CD14-positive monocyte (primary cell): ENCODE measurements around the gene ANTXRL. TPM values are rescaled to one million over a fixed set of nuclear protein-coding genes. Genes with fewer than 3 reads are reported as not detected.

Experiments
- DNase-seq, 3 donors: peaks; one replicate each; pipeline ENCODE4 v3.0.0-alpha.2; 2011 to 2022
- H2AFZ ChIP-seq: 2 replicates; pipeline ENCODE4 v1.6.0; 2012; ENCODE audit warnings: mild to moderate bottlenecking, low read depth, low read length, inconsistent platforms; ENCODE audit not compliant: insufficient read depth, poor library complexity, severe bottlenecking
- H3K27ac ChIP-seq, 2 donors: 1 replicate in 1 of 2; 2 replicates in 1 of 2; pipeline ENCODE4 v1.5.1; 2012 to 2013; ENCODE audit warnings: low read length in 2 of 2, control low read depth in 1 of 2, inconsistent platforms in 1 of 2, low read depth in 1 of 2, mild to moderate bottlenecking in 1 of 2
- H3K27me3 ChIP-seq, 2 donors: one replicate each; pipeline versions ENCODE4 v1.6.0 to v1.6.1; 2011 to 2013; ENCODE audit warnings: low read length in 2 of 2; ENCODE audit not compliant: control insufficient read depth in 2 of 2, insufficient read depth in 2 of 2
- H3K36me3 ChIP-seq, 2 donors: replicated peaks in 1 of 2; 1 replicate in 1 of 2; 2 replicates in 1 of 2; pipeline versions ENCODE4 v1.5.1 to v1.6.1; 2012 to 2013; ENCODE audit warnings: low read length in 2 of 2, control low read depth in 1 of 2, inconsistent platforms in 1 of 2, mild to moderate bottlenecking in 1 of 2; ENCODE audit not compliant: insufficient read depth in 2 of 2, control insufficient read depth in 1 of 2
- H3K4me1 ChIP-seq, 2 donors: 1 replicate in 1 of 2; 2 replicates in 1 of 2; pipeline versions ENCODE4 v1.5.1 to v1.6.1; 2012 to 2013; ENCODE audit warnings: low read length in 2 of 2, control low read depth in 1 of 2, inconsistent platforms in 1 of 2, mild to moderate bottlenecking in 1 of 2, moderate library complexity in 1 of 2; ENCODE audit not compliant: insufficient read depth in 2 of 2, control insufficient read depth in 1 of 2
- H3K4me2 ChIP-seq: replicated peaks from 2 replicates; pipeline ENCODE3; 2012; ENCODE audit warnings: low read length, moderate library complexity, mild to moderate bottlenecking; ENCODE audit not compliant: poor library complexity, severe bottlenecking; ENCODE audit errors: extremely low read depth
- H3K4me3 ChIP-seq, 3 experiments: fragments of 200-600 bp in 1 of 3; sonication (generic) in 1 of 3; replicated peaks in 1 of 3; 1 replicate in 2 of 3; 2 replicates in 1 of 3; pipeline ENCODE4 v1.5.1; 2011 to 2013; ENCODE audit warnings: low read length in 3 of 3, mild to moderate bottlenecking in 3 of 3, control low read depth in 2 of 3, low read depth in 2 of 3, inconsistent platforms in 1 of 3, moderate library complexity in 1 of 3
- H3K79me2 ChIP-seq: 2 replicates; pipeline ENCODE4 v1.6.0; 2012; ENCODE audit warnings: mild to moderate bottlenecking, control low read depth, inconsistent platforms, low read length, moderate library complexity; ENCODE audit not compliant: insufficient read depth
- H3K9ac ChIP-seq: 2 replicates; pipeline ENCODE4 v1.6.0; 2017; ENCODE audit warnings: low read length, mild to moderate bottlenecking; ENCODE audit not compliant: insufficient read depth, poor library complexity, severe bottlenecking
- H3K9me3 ChIP-seq, 2 donors: replicated peaks in 1 of 2; 1 replicate in 1 of 2; 2 replicates in 1 of 2; pipeline versions ENCODE4 v1.5.1 to v1.6.1; 2012 to 2013; ENCODE audit warnings: low read length in 2 of 2, control low read depth in 1 of 2; ENCODE audit not compliant: control insufficient read depth in 1 of 2, insufficient read depth in 1 of 2
- H4K20me1 ChIP-seq: 2 replicates; pipeline ENCODE4 v1.6.0; 2012; ENCODE audit warnings: mild to moderate bottlenecking, low read length, control low read depth, moderate library complexity; ENCODE audit not compliant: insufficient read depth
- H3K27ac Mint-ChIP-seq, 7 donors: one replicate each; pipeline ENCODE4 v1.8.0; 2020; ENCODE audit warnings: mild to moderate bottlenecking in 7 of 7, mixed read lengths in 7 of 7, moderate library complexity in 6 of 7, inconsistent platforms in 2 of 7
- H3K27me3 Mint-ChIP-seq, 3 donors: one replicate each; pipeline ENCODE4 v1.8.0; 2021 to 2022; ENCODE audit warnings: low read depth in 3 of 3, mild to moderate bottlenecking in 3 of 3, mixed read lengths in 3 of 3, moderate library complexity in 3 of 3, inconsistent platforms in 1 of 3
- H3K36me3 Mint-ChIP-seq, 2 donors: one replicate each; pipeline ENCODE4 v1.8.0; 2020; ENCODE audit warnings: mixed read lengths in 2 of 2, inconsistent platforms in 1 of 2, mild to moderate bottlenecking in 1 of 2
- H3K4me1 Mint-ChIP-seq: one replicate; pipeline ENCODE4 v1.8.0; 2020; ENCODE audit warnings: mild to moderate bottlenecking, mixed read lengths
- H3K4me3 Mint-ChIP-seq, 2 donors: one replicate each; pipeline ENCODE4 v1.8.0; 2020; ENCODE audit warnings: mild to moderate bottlenecking in 2 of 2, mixed read lengths in 2 of 2, moderate library complexity in 1 of 2
- H3K9me3 Mint-ChIP-seq, 7 donors: one replicate each; pipeline ENCODE4 v1.8.0; 2020 to 2022; ENCODE audit warnings: mixed read lengths in 7 of 7, mild to moderate bottlenecking in 6 of 7, moderate library complexity in 6 of 7, inconsistent platforms in 2 of 7
- WGBS: methylation state at CpG from one replicate; pipeline ENCODE4 v1.1.5; 2013; ENCODE audit warnings: missing lambda C conversion rate; ENCODE audit not compliant: insufficient coverage; 5-methylcytosine and 5-hydroxymethylcytosine counted together
- intact Hi-C, 2 donors: fragments of 100-400 bp; cut with micrococcal nuclease; formaldehyde crosslinking; loops; one replicate each; pipeline versions ENCODE4 v1.15.0 to v1.15.1; 2023
- polyA plus RNA-seq, 3 donors: library from polyadenylated mRNA; depleted of rRNA in 1 of 3; unstranded in 2 of 3; stranded (reverse) in 1 of 3; fragments of 300-500 nt in 2 of 3; fragments of >200 nt in 1 of 3; fragmentation: Illumina TruSeq in 2 of 3; gene quantifications; 1 replicate in 2 of 3; 2 replicates in 1 of 3; pipeline ENCODE4 v1.2.3, GENCODE V29; 2012 to 2021
- TF ChIP-seq, protein P1 (sequence below): fragments of 200-600 bp; IDR thresholded peaks from one replicate; pipeline ENCODE4 v1.8.0; 2022; ENCODE audit warnings: antibody characterized with exemption, mild to moderate bottlenecking

Gene ANTXRL
- polyA plus RNA-seq, 3 donors, result not detected

DNA sequence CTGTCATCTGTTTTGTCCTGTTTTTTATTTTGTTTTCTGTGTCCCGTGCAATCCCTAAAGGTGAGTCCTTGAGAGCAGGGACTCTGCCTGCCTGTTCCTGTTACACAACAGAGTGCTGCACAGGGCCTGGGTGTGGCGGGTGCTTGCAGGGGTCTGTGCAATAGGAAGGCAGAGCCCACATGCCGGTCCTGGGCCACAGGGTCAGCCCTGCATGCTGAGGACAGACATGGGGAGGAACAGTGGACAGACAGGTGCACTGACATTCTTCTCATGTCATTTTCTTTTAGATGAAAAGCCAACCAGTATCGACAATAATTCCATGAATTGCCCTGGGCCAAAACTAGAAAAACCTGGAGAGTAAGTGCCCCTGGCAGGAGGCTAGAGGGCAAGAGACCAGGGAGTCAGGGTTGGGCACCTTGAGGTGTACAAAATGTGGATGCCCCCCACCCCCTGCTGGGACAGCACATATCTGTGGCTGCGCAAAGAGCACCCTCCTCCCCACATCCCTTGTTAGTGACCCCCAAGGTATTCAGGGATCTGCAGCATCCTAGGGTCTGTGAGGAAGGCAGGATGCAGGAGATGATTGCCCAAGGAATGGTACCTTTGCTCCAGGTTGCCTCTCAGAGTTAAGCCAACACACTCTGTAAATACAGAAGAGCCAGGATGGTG, 19.9 kb downstream of the ANTXRL start:
- peaks cover 6% of the 10 kb centered on the region for H3K4me1 Mint-ChIP-seq
- TF ChIP-seq, protein P1, sequence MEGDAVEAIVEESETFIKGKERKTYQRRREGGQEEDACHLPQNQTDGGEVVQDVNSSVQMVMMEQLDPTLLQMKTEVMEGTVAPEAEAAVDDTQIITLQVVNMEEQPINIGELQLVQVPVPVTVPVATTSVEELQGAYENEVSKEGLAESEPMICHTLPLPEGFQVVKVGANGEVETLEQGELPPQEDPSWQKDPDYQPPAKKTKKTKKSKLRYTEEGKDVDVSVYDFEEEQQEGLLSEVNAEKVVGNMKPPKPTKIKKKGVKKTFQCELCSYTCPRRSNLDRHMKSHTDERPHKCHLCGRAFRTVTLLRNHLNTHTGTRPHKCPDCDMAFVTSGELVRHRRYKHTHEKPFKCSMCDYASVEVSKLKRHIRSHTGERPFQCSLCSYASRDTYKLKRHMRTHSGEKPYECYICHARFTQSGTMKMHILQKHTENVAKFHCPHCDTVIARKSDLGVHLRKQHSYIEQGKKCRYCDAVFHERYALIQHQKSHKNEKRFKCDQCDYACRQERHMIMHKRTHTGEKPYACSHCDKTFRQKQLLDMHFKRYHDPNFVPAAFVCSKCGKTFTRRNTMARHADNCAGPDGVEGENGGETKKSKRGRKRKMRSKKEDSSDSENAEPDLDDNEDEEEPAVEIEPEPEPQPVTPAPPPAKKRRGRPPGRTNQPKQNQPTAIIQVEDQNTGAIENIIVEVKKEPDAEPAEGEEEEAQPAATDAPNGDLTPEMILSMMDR, result no peak
- H3K4me3 ChIP-seq, result no peak overlapping the region
- no peaks in the 10 kb centered on the region for H3K9me3 Mint-ChIP-seq
- H3K4me3 Mint-ChIP-seq, result no peak overlapping the region
- no peak overlapping the region for H3K9ac ChIP-seq
- no peak overlapping the region for H3K27ac Mint-ChIP-seq
- WGBS, result 48% methylated on average over 3 of the region's 5 CpGs
- no peak overlapping the region for H3K4me2 ChIP-seq
- no peak overlapping the region for H2AFZ ChIP-seq
- no peaks in the 10 kb centered on the region for H3K27me3 ChIP-seq
- no peaks in the 10 kb centered on the region for H4K20me1 ChIP-seq
- DNase-seq, result no peak
- H3K4me1 ChIP-seq, result no peaks in the 10 kb centered on the region
- intact Hi-C loops, result no loop called here
- H3K79me2 ChIP-seq, result no peaks in the 10 kb centered on the region
- no peak overlapping the region for H3K27ac ChIP-seq
- H3K36me3 ChIP-seq, result no peaks in the 10 kb centered on the region
- peaks cover 0 to 10% (median 5%) of the 10 kb centered on the region in 3 donors for H3K27me3 Mint-ChIP-seq
- no peaks in the 10 kb centered on the region for H3K9me3 ChIP-seq
- no peaks in the 10 kb centered on the region for H3K36me3 Mint-ChIP-seq

DNA sequence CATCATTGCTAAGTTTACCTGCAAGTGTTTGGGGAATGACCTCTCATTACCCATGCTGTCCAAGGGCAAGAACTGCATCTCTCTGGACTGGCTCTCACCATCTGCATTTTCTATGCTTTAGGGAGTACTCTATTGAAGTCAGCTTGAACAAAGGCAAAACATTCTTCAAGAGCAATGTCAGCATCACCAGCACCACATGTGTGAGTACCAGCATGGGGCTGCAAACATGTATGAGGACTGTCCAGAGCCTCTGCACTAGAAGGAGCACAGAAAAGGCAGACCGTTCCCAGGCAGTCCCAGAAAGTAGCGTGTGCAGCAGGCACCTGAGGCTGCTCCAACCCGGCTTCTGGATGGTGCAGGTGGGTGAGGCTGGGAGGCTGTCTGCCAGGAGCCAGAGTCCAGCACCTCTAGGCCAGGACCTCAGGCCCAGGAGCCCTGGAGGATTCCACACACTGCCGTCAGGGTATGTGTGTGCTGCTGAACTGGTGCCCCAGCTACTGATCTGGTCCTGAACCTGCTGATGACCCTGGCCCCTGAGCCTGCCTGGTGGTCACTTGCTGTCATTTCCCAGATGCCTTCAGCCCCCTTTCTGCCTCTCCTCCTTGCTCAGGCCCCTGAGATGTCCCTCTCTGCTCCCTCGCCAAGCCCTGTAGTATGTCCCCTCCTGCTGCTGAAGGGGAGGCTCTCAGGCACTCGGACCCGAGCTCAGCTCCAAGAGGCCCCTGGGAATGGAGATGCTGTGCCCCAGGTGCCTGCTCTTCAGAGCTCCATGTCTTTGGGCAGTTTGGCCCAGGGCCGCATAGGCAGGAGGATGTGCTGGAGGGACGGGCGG, 20.7 kb downstream of the ANTXRL start:
- H3K36me3 ChIP-seq, result no peaks in the 10 kb centered on the region
- no peaks in the 10 kb centered on the region for H3K36me3 Mint-ChIP-seq
- no peak overlapping the region for H3K4me3 ChIP-seq
- no peak overlapping the region for H2AFZ ChIP-seq
- H3K4me1 Mint-ChIP-seq, result peaks cover 6% of the 10 kb centered on the region
- TF ChIP-seq, protein P1, result no peak
- no peaks in the 10 kb centered on the region for H3K4me1 ChIP-seq
- H3K9me3 ChIP-seq, result no peaks in the 10 kb centered on the region
- WGBS, result 96% methylated on average over 7 of the region's 10 CpGs
- no peaks in the 10 kb centered on the region for H3K79me2 ChIP-seq
- H3K4me3 Mint-ChIP-seq, result no peak overlapping the region
- peaks cover 0 to 10% (median 5%) of the 10 kb centered on the region in 3 donors for H3K27me3 Mint-ChIP-seq
- intact Hi-C loops, result no loop called here
- H3K27ac ChIP-seq, result no peak overlapping the region
- no peak overlapping the region for H3K4me2 ChIP-seq
- H3K27ac Mint-ChIP-seq, result peak overlapping the region in 1 of 7 donors; percentile 12
- no peaks in the 10 kb centered on the region for H4K20me1 ChIP-seq
- no peaks in the 10 kb centered on the region for H3K27me3 ChIP-seq
- no peak overlapping the region for H3K9ac ChIP-seq
- no peaks in the 10 kb centered on the region for H3K9me3 Mint-ChIP-seq
- DNase-seq, result no peak
